Fibroblast of lung (primary cell): Measurements from ENCODE around the gene FAM209A. TPM values are rescaled to one million over a fixed set of nuclear protein-coding genes. Genes with fewer than 3 reads are reported as not detected.

Source experiments
- DNase-seq, 2 donors: peaks; one replicate each; pipeline versions ENCODE4 v3.0.0 to v3.0.0-alpha.2; 2010; ENCODE audit warnings: low read depth in 2 of 2
- H2AFZ ChIP-seq: 2 replicates; pipeline ENCODE4 v1.5.1; 2012; ENCODE audit warnings: low read length, control low read depth, inconsistent platforms
- H3K27ac ChIP-seq: 2 replicates; pipeline ENCODE4 v1.5.1; 2011; ENCODE audit warnings: low read length, control low read depth; ENCODE audit not compliant: insufficient read depth
- H3K27me3 ChIP-seq: 2 replicates; pipeline ENCODE4 v1.5.1; 2011; ENCODE audit warnings: mild to moderate bottlenecking, low read length; ENCODE audit not compliant: control insufficient read depth, insufficient read depth
- H3K36me3 ChIP-seq: 2 replicates; pipeline ENCODE4 v1.5.1; 2011; ENCODE audit warnings: low read length; ENCODE audit not compliant: control insufficient read depth, insufficient read depth
- H3K4me1 ChIP-seq: 2 replicates; pipeline ENCODE4 v1.5.1; 2011; ENCODE audit warnings: low read length; ENCODE audit not compliant: control insufficient read depth, insufficient read depth; ENCODE audit errors: extremely low read depth
- H3K4me2 ChIP-seq: 2 replicates; pipeline ENCODE4 v1.5.1; 2011; ENCODE audit warnings: low read length, control low read depth; ENCODE audit not compliant: insufficient read depth; ENCODE audit errors: extremely low read depth
- H3K4me3 ChIP-seq, 4 experiments: fragments of 200-600 bp in 1 of 4; sonication (generic) in 1 of 4; replicated peaks in 1 of 4; 2 replicates each; pipeline ENCODE4 v1.5.1; 2011 to 2016; ENCODE audit warnings: low read length in 4 of 4, low read depth in 3 of 4, mild to moderate bottlenecking in 3 of 4, control low read depth in 2 of 4, inconsistent platforms in 1 of 4, mixed read lengths in 1 of 4; ENCODE audit not compliant: insufficient read depth in 1 of 4; ENCODE audit errors: control extremely low read depth in 1 of 4
- H3K79me2 ChIP-seq: 2 replicates; pipeline ENCODE4 v1.5.1; 2012; ENCODE audit warnings: mild to moderate bottlenecking, low read length, inconsistent platforms; ENCODE audit not compliant: control insufficient read depth, insufficient read depth
- H3K9ac ChIP-seq: 2 replicates; pipeline ENCODE4 v1.5.1; 2011; ENCODE audit warnings: mild to moderate bottlenecking, low read length, control low read depth; ENCODE audit not compliant: insufficient read depth
- H3K9me3 ChIP-seq: 2 replicates; pipeline ENCODE4 v1.5.1; 2012; ENCODE audit warnings: low read depth, low read length; ENCODE audit not compliant: control insufficient read depth, insufficient read depth
- H4K20me1 ChIP-seq: 2 replicates; pipeline ENCODE4 v1.5.1; 2011; ENCODE audit warnings: low read length; ENCODE audit not compliant: control insufficient read depth, insufficient read depth; ENCODE audit errors: extremely low read depth
- EZH2 ChIP-seq: IDR thresholded peaks from 2 replicates; pipeline ENCODE4 v1.5.1; 2012; ENCODE audit warnings: low read length, control low read depth, mild to moderate bottlenecking; ENCODE audit errors: missing control alignments
- polyA plus RNA-seq, 2 donors: library from polyadenylated mRNA; depleted of rRNA in 1 of 2; stranded (reverse) in 1 of 2; unstranded in 1 of 2; fragments of >200 nt; gene quantifications; 2 replicates each; pipeline ENCODE4 v1.2.1, GENCODE V29; 2011 to 2012; ENCODE audit warnings: missing spikeins in 1 of 2
- total RNA-seq: library from RNA; depleted of rRNA; stranded (reverse); fragments of >200 nt; gene quantifications from 2 replicates; pipeline ENCODE4 v1.2.1, GENCODE V29; 2014
- TF ChIP-seq, protein P1 (sequence below), 2 donors: IDR thresholded peaks in 1 of 2; conservative IDR thresholded peaks in 1 of 2; 1 replicate in 1 of 2; 2 replicates in 1 of 2; pipeline ENCODE4 v1.5.1; 2011 to 2012; ENCODE audit warnings: low read length in 2 of 2, control low read depth in 1 of 2, inconsistent platforms in 1 of 2, low read depth in 1 of 2, mild to moderate bottlenecking in 1 of 2

The FAM209A gene
- total and polyA plus RNA-seq, 2 donors (not counting 1 experiment from before 2014, with no cell fraction given) = 0.07 TPM; not detected in 1

DNA sequence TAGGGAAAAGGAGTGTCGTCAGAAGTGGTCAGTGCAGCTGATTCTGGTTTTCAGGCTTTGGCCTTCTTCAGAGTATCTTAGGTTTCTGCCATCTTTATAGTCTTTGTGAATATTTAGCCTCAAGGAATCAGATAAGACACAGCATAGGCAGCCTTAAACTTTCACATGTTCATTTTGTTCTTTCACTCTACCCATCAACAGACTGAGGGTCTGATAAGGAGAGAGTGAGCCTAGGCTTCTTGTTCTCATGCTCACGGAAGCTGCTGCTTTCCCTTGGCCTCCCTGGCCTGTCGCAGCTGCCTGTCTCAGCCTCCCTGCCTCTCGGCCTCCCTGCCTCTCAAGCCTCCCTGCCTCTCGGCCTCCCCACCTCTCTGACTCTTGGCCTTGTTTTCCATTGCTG, 36.0 kb upstream of the FAM209A start:
- no peak for DNase-seq
- Histone ChIP-seq H3K27ac (no peak overlapping the region), H3K27me3 (no peaks in the 10 kb centered on the region), H3K4me1 (no peaks in the 10 kb centered on the region), H3K9me3 (no peaks in the 10 kb centered on the region), H2AFZ (no peak overlapping the region), H4K20me1 (no peaks in the 10 kb centered on the region), H3K4me3 (no peak overlapping the region), H3K36me3 (peaks cover 18% of the 10 kb centered on the region), H3K79me2 (peaks cover 2% of the 10 kb centered on the region), H3K4me2 (no peak overlapping the region), H3K9ac (no peak overlapping the region)
- no peak for TF ChIP-seq EZH2
- TF ChIP-seq, protein P1, sequence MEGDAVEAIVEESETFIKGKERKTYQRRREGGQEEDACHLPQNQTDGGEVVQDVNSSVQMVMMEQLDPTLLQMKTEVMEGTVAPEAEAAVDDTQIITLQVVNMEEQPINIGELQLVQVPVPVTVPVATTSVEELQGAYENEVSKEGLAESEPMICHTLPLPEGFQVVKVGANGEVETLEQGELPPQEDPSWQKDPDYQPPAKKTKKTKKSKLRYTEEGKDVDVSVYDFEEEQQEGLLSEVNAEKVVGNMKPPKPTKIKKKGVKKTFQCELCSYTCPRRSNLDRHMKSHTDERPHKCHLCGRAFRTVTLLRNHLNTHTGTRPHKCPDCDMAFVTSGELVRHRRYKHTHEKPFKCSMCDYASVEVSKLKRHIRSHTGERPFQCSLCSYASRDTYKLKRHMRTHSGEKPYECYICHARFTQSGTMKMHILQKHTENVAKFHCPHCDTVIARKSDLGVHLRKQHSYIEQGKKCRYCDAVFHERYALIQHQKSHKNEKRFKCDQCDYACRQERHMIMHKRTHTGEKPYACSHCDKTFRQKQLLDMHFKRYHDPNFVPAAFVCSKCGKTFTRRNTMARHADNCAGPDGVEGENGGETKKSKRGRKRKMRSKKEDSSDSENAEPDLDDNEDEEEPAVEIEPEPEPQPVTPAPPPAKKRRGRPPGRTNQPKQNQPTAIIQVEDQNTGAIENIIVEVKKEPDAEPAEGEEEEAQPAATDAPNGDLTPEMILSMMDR (conservative IDR thresholded peaks at IDR 0.05 in 1 of 2, IDR thresholded peaks at IDR 0.05 in 1 of 2; ENCODE audit: low read depth in 1 of 2, low read length in 2 of 2) = no peak

DNA sequence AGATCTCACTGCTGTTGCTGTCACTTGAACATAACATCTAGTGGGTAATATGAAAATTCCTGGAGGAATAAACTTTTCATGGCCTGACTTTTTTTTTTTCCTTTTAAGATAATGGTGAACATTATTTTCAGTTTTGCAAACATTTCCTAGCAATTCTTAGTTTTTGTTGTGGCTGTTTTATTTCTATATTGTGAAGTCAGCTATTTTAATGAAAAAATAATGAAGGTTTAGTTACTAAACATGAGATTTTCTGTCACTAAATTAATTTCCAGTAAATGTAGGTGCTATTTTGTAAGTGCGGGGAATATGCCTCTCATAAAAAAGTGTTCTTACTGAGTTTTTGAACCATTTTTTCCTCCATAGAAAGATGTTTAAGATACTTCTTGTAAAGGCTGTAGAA, 23.4 kb upstream of the FAM209A start:
- Histone ChIP-seq H3K27ac (no peak overlapping the region), H3K9ac (no peak overlapping the region), H3K4me2 (no peak overlapping the region), H3K9me3 (no peaks in the 10 kb centered on the region), H3K79me2 (no peaks in the 10 kb centered on the region), H3K4me3 (no peak overlapping the region), H2AFZ (no peak overlapping the region), H4K20me1 (no peaks in the 10 kb centered on the region), H3K4me1 (no peaks in the 10 kb centered on the region), H3K27me3 (no peaks in the 10 kb centered on the region), H3K36me3 (no peaks in the 10 kb centered on the region)
- no peak for DNase-seq
- TF ChIP-seq, protein P1 (conservative IDR thresholded peaks at IDR 0.05 in 1 of 2, IDR thresholded peaks at IDR 0.05 in 1 of 2; ENCODE audit: low read depth in 1 of 2, low read length in 2 of 2) = no peak
- TF ChIP-seq EZH2 = no peak

DNA sequence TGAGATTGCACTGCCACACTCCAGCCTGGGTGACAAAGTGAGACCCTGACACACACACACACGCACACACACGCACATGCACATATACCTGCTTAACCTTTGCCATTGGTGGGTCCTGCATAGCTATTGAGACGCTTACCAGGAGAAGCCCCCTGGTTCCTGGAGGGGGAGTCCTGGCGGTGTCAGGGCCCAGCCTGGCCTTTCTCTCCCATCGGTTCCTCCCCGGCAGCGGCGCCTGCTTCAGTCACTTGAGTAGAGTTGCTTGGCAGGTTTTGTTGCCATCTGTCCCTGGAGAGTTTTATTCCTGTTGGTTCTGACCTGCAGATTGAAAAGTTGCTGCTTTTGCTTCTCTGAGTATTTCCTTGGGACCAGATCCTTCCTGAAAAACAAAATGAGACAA, 20.6 kb upstream of the FAM209A start:
- H3K79me2 ChIP-seq = no peaks in the 10 kb centered on the region
- DNase-seq = no peak
- TF ChIP-seq, protein P1 (conservative IDR thresholded peaks at IDR 0.05 in 1 of 2, IDR thresholded peaks at IDR 0.05 in 1 of 2; ENCODE audit: low read depth in 1 of 2, low read length in 2 of 2) = no peak
- no peak for TF ChIP-seq EZH2
- H3K4me2 ChIP-seq = no peak overlapping the region
- no peaks in the 10 kb centered on the region for H3K9me3 ChIP-seq
- no peaks in the 10 kb centered on the region for H4K20me1 ChIP-seq
- H3K4me1 ChIP-seq = no peaks in the 10 kb centered on the region
- no peak overlapping the region for H3K4me3 ChIP-seq
- H2AFZ ChIP-seq = no peak overlapping the region
- H3K27ac ChIP-seq = no peak overlapping the region
- no peak overlapping the region for H3K9ac ChIP-seq
- peaks cover 2% of the 10 kb centered on the region for H3K36me3 ChIP-seq
- H3K27me3 ChIP-seq = no peaks in the 10 kb centered on the region
